GM18951 (cell line): ENCODE data around the gene NAAA.
"Not testable (repeated sequence)": the region's sequence is repeated elsewhere in the genome, so short reads cannot be mapped to it uniquely, and the experiment has no call there.

ENCODE experiments used
- POLR2A ChIP-seq: IDR thresholded peaks from 4 replicates; pipeline ENCODE4 v1.6.1; 2011; ENCODE audit warnings: mild to moderate bottlenecking; ENCODE audit not compliant: insufficient read length, insufficient read depth; ENCODE audit errors: extremely low read depth
- in situ Hi-C: fragments of 300-500 bp; cut with MboI; formaldehyde crosslinking; loops from one replicate; pipeline ENCODE4 v1.12.0; 2022; ENCODE audit warnings: low sequenced_read_pairs, mixed read lengths, inconsistent platforms; ENCODE audit not compliant: unreplicated experiment

NAAA gene

GRCh38 chr4:75939890-75940691, 722 bp downstream of the NAAA start:
- in situ Hi-C loops, result no loop called here
- TF ChIP-seq POLR2A, result peak; percentile 61

- in situ Hi-C loops, result no loop called here
- TF ChIP-seq POLR2A, result no peak
Observed at GRCh38 chr4:75935628-75936027, 5.2 kb downstream of the NAAA start.

- TF ChIP-seq POLR2A, result no peak
- in situ Hi-C loops, result no loop called here
Observed at GRCh38 chr4:75930152-75930551, 10.7 kb downstream of the NAAA start.

GRCh38 chr4:75924916-75925315, 15.9 kb downstream of the NAAA start:
- in situ Hi-C loops, result not testable (repeated sequence)

- no peak for TF ChIP-seq POLR2A
- in situ Hi-C loops, result no loop called here
Observed at GRCh38 chr4:75924309-75924827, 16.4 kb downstream of the NAAA start.

GRCh38 chr4:75922588-75922987, 18.2 kb downstream of the NAAA start:
- TF ChIP-seq POLR2A, result no peak
- in situ Hi-C loops, result no loop called here

GRCh38 chr4:75921910-75922309, 18.9 kb downstream of the NAAA start:
- no peak for TF ChIP-seq POLR2A
- in situ Hi-C loops, result no loop called here

GRCh38 chr4:75920327-75920726, 20.5 kb downstream of the NAAA start:
- no peak for TF ChIP-seq POLR2A

GRCh38 chr4:75919920-75920319, 20.9 kb downstream of the NAAA start:
- no peak for TF ChIP-seq POLR2A
- in situ Hi-C loops, result no loop called here

More at GRCh38 chr4:75920327-75920726, 20.5 kb downstream of the NAAA start:
- in situ Hi-C loops, result no loop called here

GRCh38 chr4:75916091-75916661, 24.6 kb downstream of the NAAA start:
- no peak for TF ChIP-seq POLR2A
- in situ Hi-C loops, result no loop called here

- in situ Hi-C loops, result no loop called here
Observed at GRCh38 chr4:75912968-75913367, 27.8 kb downstream of the NAAA start.

GRCh38 chr4:75910831-75911230, 30.0 kb downstream of the NAAA start:
- in situ Hi-C loops, result not testable (repeated sequence)

More at GRCh38 chr4:75912968-75913367, 27.8 kb downstream of the NAAA start:
- no peak for TF ChIP-seq POLR2A

- in situ Hi-C loops, result loop anchor here (10.0 kb wide), 1 partner anchor 175 kb away; no protein-coding TSS in a partner anchor
- no peak for TF ChIP-seq POLR2A
Observed at GRCh38 chr4:75909405-75909804, 31.4 kb downstream of the NAAA start.

GRCh38 chr4:75908555-75908954, 32.3 kb downstream of the NAAA start:
- in situ Hi-C loops, result loop anchor here (10.0 kb wide), 1 partner anchor 176 kb away; no protein-coding TSS in a partner anchor
- TF ChIP-seq POLR2A, result no peak
